K562 (cell line): Measurements from ENCODE around the gene RABL2A. TPM values are rescaled to one million over a fixed set of nuclear protein-coding genes. Genes with fewer than 3 reads are reported as not detected.
A peak's percentile ranks its signal among the peaks of the same experiment; 100 is the strongest.

ENCODE experiments used
- ATAC-seq: fragments of 200-7000 bp; cut with Tn5 transposase; 3 replicates; pipeline ENCODE4 v1.9.1; 2020; ENCODE audit warnings: moderate library complexity
- BruUV-seq: library from RNA; stranded (reverse); fragments of 400-500 nt; replicated peaks from 2 replicates; lab custom pipeline; 2021; lab: Mats Ljungman, UMichigan
- CTCF ChIA-PET: fragments of 300-600 bp; formaldehyde crosslinking; extraction: SDS; loops from one replicate; lab custom pipeline; 2021; ENCODE audit warnings: low intra/inter-chr PET ratio; lab: Yijun Ruan, JAX
- POLR2A ChIA-PET: fragments of 300-600, 350-650 bp; sonication (Branson Sonifier 250); formaldehyde crosslinking; extraction: SDS; loops from one replicate; lab custom pipeline; 2021; ENCODE audit warnings: antibody characterized with exemption, inconsistent platforms; lab: Yijun Ruan, JAX
- DNase-seq, 4 experiments: peaks; one replicate each; pipeline versions ENCODE4 v3.0.0 to v3.0.0-alpha.2; 2011 to 2018; ENCODE audit warnings: low spot score in 3 of 4, mixed read lengths in 3 of 4; ENCODE audit errors: extremely low read depth in 1 of 4
- FAIRE-seq: peaks from 2 replicates; lab custom pipeline; 2011; peaks lifted over from hg19 to GRCh38; lab: Jason Lieb, UNC
- H2AFZ ChIP-seq: 2 replicates; pipeline ENCODE4 v1.6.0; 2011; ENCODE audit warnings: low read depth, low read length, control low read depth, inconsistent platforms
- H3K27ac ChIP-seq: fragments of 200-600 bp; 3 replicates; pipeline ENCODE4 v1.8.0; 2011; ENCODE audit warnings: low read depth, mild to moderate bottlenecking, control low read depth, inconsistent platforms, low read length, moderate library complexity, mixed read lengths; ENCODE audit errors: extremely low read depth
- H3K27me3 ChIP-seq, 2 experiments: fragments of 300-600 bp in 1 of 2; 2 replicates in 1 of 2; 3 replicates in 1 of 2; pipeline versions ENCODE4 v1.6.0 to v1.8.0; 2011; ENCODE audit warnings: inconsistent platforms in 2 of 2, low read length in 2 of 2, mild to moderate bottlenecking in 1 of 2, mixed read lengths in 1 of 2, moderate library complexity in 1 of 2; ENCODE audit not compliant: control insufficient read depth in 2 of 2, insufficient read depth in 2 of 2
- H3K36me3 ChIP-seq: fragments of 300-600 bp; 3 replicates; pipeline ENCODE4 v1.8.0; 2011; ENCODE audit warnings: mild to moderate bottlenecking, low read length, inconsistent platforms; ENCODE audit not compliant: control insufficient read depth, insufficient read depth
- H3K4me1 ChIP-seq, 2 experiments: fragments of 200-600 bp in 1 of 2; replicated peaks in 1 of 2; 2 replicates in 1 of 2; 3 replicates in 1 of 2; pipeline versions ENCODE4 v1.5.1 to v1.8.0; 2011; ENCODE audit warnings: inconsistent platforms in 2 of 2, low read length in 2 of 2, mild to moderate bottlenecking in 1 of 2, mixed read lengths in 1 of 2, moderate library complexity in 1 of 2; ENCODE audit not compliant: control insufficient read depth in 2 of 2, insufficient read depth in 2 of 2
- H3K4me2 ChIP-seq: 2 replicates; pipeline ENCODE4 v1.6.1; 2011; ENCODE audit warnings: low read length, control low read depth, inconsistent platforms, mixed read lengths; ENCODE audit not compliant: insufficient read depth
- H3K4me3 ChIP-seq: fragments of 200-600 bp; sonication (generic), shearing (Covaris generic); 2 replicates; pipeline ENCODE4 v1.5.1; 2016; ENCODE audit warnings: control low read depth, inconsistent platforms
- H3K79me2 ChIP-seq: fragments of 200-600 bp; 3 replicates; pipeline ENCODE4 v1.8.0; 2011; ENCODE audit warnings: low read length, inconsistent platforms; ENCODE audit not compliant: control insufficient read depth, insufficient read depth
- H3K9ac ChIP-seq, 2 experiments: 2 replicates each; pipeline versions ENCODE4 v1.6.0 to v1.6.1; 2011; ENCODE audit warnings: low read depth in 2 of 2, low read length in 2 of 2, control low read depth in 1 of 2, inconsistent platforms in 1 of 2, mild to moderate bottlenecking in 1 of 2, mixed read lengths in 1 of 2; ENCODE audit not compliant: insufficient read depth in 1 of 2
- H3K9me1 ChIP-seq: one replicate; pipeline ENCODE4 v1.6.0; 2011; ENCODE audit warnings: inconsistent platforms, mild to moderate bottlenecking, low read length, moderate library complexity; ENCODE audit not compliant: control insufficient read depth, insufficient read depth
- H3K9me3 ChIP-seq: replicated peaks from 2 replicates; pipeline ENCODE4 v1.5.1; 2011; ENCODE audit warnings: low read depth, low read length, inconsistent platforms; ENCODE audit not compliant: control insufficient read depth, insufficient read depth
- H4K20me1 ChIP-seq: replicated peaks from 2 replicates; pipeline ENCODE4 v1.6.1; 2011; ENCODE audit warnings: low read length, inconsistent platforms, mixed read lengths; ENCODE audit not compliant: control insufficient read depth, insufficient read depth
- FOSL1 ChIP-seq: fragments of 200-800 bp; sonication (Bioruptor generic); conservative IDR thresholded peaks from 2 replicates; pipeline ENCODE4 v1.6.1; 2016; ENCODE audit warnings: missing genetic modification characterization, missing compliant biosample characterization
- NFE2 ChIP-seq: IDR thresholded peaks from 2 replicates; pipeline ENCODE4 v1.6.1; 2014; ENCODE audit warnings: antibody characterized with exemption, low read depth
- POLR2AphosphoS2 ChIP-seq: IDR thresholded peaks from 2 replicates; pipeline ENCODE4 v1.6.1; 2012; ENCODE audit warnings: low read length, improper control_type of control experiment
- ZNF263 ChIP-seq: sonication (generic); formaldehyde crosslinking; IDR thresholded peaks from 2 replicates; pipeline ENCODE4 v1.8.0; 2022; ENCODE audit warnings: mild to moderate bottlenecking, missing genetic modification reagents, borderline replicate concordance
- ZNF780A ChIP-seq: fragments of 250-450 bp; sonication (Bioruptor Pico); IDR thresholded peaks from 2 replicates; pipeline ENCODE4 v1.5.0; 2021; ENCODE audit warnings: mild to moderate bottlenecking
- WGBS: fragments of 100-300 bp; shearing (Covaris generic); methylation state at CpG from one replicate; pipeline ENCODE4 v1.1.6; 2016; ENCODE audit warnings: low coverage, mixed read lengths; ENCODE audit not compliant: insufficient coverage; ENCODE audit errors: missing lambda C conversion rate; 5-methylcytosine and 5-hydroxymethylcytosine counted together
- in situ Hi-C: fragments of 300-500 bp; cut with MboI; formaldehyde crosslinking; loops from 4 replicates; pipeline ENCODE4 v1.15.0; 2018; ENCODE audit warnings: inconsistent platforms, mixed read lengths
- intact Hi-C: fragments of 100-400 bp; cut with micrococcal nuclease; formaldehyde crosslinking; loops from 2 replicates; pipeline ENCODE4 v1.14.2; 2022
- polyA plus RNA-seq, 8 experiments: library from polyadenylated mRNA; depleted of rRNA in 4 of 8; stranded (reverse) in 5 of 8; unstranded in 3 of 8; fragments of >200 nt; fragmentation: Nextera tagmentation in 2 of 8; fragmentation: Illumina TruSeq in 1 of 8; extraction: Ambion mirVana in 2 of 8; extraction: Trizol in 1 of 8; gene quantifications; 2 replicates each; pipeline versions ENCODE4 v1.2.1 to v1.2.3, GENCODE V29; 2011 to 2014; ENCODE audit warnings: inconsistent platforms in 1 of 8, missing spikeins in 1 of 8
- total RNA-seq, 7 experiments: library from RNA; depleted of rRNA in 6 of 7; stranded (reverse); fragments of >200 nt in 6 of 7; fragmentation: Illumina TruSeq in 2 of 7; extraction: Trizol in 2 of 7; gene quantifications; 2 replicates each; pipeline versions ENCODE4 v1.2.1 to v1.2.3, GENCODE V29; 2011 to 2021; ENCODE audit warnings: low replicate concordance in 1 of 7

The RABL2A gene
- total and polyA plus RNA-seq, 9 of the 15 experiments (the other 6 are each of a cell fraction or from before 2014, with no cell fraction given): 0.27 to 5.8 (median 3.2) TPM

DNA sequence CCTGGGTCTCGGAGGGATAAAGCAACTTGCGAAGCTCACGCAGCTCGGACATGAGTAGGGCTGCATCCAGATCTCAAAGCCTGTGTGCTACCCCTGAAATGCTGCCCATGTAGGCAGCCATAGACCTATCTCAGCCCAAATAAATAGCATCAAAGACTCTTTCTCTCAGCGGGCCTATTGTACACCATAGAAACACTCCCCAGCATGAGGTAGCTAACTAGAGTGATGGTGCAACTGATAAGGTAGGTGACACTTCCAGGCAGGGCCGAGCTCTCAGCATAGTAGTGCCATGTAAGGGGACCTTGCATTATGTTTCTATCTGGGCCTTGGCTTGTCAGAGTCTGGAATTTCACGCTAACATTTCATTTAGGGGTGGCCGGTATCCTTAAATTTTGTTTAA, 52.4 kb downstream of the RABL2A start:
- BruUV-seq: no TSS peak
- 23% methylated on average over 8 of the region's 8 CpGs for WGBS
- H3K4me2 ChIP-seq: no peak overlapping the region
- H3K9me3 ChIP-seq: no peaks in the 10 kb centered on the region
- peak in 2 of 4 experiments; percentile 9 to 21 for DNase-seq
- H3K79me2 ChIP-seq: no peaks in the 10 kb centered on the region
- no peak overlapping the region for H3K4me3 ChIP-seq
- no peaks in the 10 kb centered on the region for H3K36me3 ChIP-seq
- FAIRE-seq: peak; percentile 19
- H3K9ac ChIP-seq: no peak overlapping the region
- H2AFZ ChIP-seq: no peak overlapping the region
- ChIA-PET CTCF (no interaction called here), POLR2A (interaction anchor here (0.5 kb wide), 1 partner anchor 210 kb away, joined by 5 read pairs; the partner anchor contains the start of gene ACTR3)
- H3K9me1 ChIP-seq: no peaks in the 10 kb centered on the region
- peaks cover 0 to 19% of the 10 kb centered on the region in 2 experiments; a peak in 2 of 5 replicates for H3K4me1 ChIP-seq
- in situ Hi-C loops: no loop called here
- intact Hi-C loops: no loop called here
- H3K27me3 ChIP-seq: no peaks in the 10 kb centered on the region
- no peak overlapping the region for H3K27ac ChIP-seq
- TF ChIP-seq ZNF780A: no peak
- peak; percentile 28; the same call in 1 of the 2 replicates for TF ChIP-seq NFE2
- peak; percentile 79 for ATAC-seq
- H4K20me1 ChIP-seq: no peaks in the 10 kb centered on the region

DNA sequence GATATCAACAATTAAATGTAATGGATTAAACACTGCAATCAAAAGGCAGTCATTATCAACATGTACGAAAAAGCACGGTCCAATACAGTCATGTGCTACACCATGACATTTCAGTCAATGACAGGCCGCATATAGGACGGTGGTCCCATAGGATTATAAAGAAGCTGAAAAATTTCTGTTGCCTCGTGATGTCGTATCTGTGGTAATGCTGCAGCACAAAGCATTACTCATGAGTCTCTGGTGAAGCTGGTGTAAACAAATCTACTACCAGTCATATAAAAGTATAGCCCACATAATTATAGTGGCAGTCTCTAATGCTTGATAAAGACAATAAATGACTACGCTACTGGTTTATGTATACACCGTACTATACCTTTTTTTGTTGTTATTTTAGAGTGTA, 58.4 kb downstream of the RABL2A start:
- no TSS peak for BruUV-seq
- in situ Hi-C loops: no loop called here
- Histone ChIP-seq H3K9ac (no peak overlapping the region), H3K4me2 (no peak overlapping the region; the same call in 1 of the 2 replicates), H3K9me3 (no peaks in the 10 kb centered on the region), H3K27ac (no peak overlapping the region), H3K27me3 (no peaks in the 10 kb centered on the region), H3K36me3 (no peaks in the 10 kb centered on the region), H3K4me1 (no peaks in the 10 kb centered on the region; a peak in 1 of 5 replicates), H3K79me2 (no peaks in the 10 kb centered on the region), H2AFZ (peak overlapping the region; percentile 29), H3K9me1 (no peaks in the 10 kb centered on the region), H3K4me3 (no peak overlapping the region), H4K20me1 (no peaks in the 10 kb centered on the region)
- intact Hi-C loops: no loop called here
- ChIA-PET CTCF (no interaction called here), POLR2A (interaction anchor here (0.6 to 1.0 kb wide), 2 partner anchors 10 to 26 kb away, joined by 3 read pairs; no protein-coding TSS in a partner anchor)
- 24% methylated on average over 8 of the region's 8 CpGs for WGBS
- TF ChIP-seq ZNF263 (no peak), POLR2AphosphoS2 (no peak), FOSL1 (peak; percentile 24; the same call in 1 of the 2 replicates)
- ATAC-seq (no peak; the same call in 2 of the 3 replicates), DNase-seq (no peak), FAIRE-seq (peak; percentile 65)
